Activated CD8-positive, alpha-beta memory T cell treated with anti-CD3 and anti-CD28 coated beads for 1 hour (primary cell): ENCODE data around the gene SUMF1.
"Not testable (repeated sequence)": the region's sequence is repeated elsewhere in the genome, so short reads cannot be mapped to it uniquely, and the experiment has no call there.

Source experiments
- DNase-seq, 2 donors: peaks; one replicate each; pipeline ENCODE4 v3.0.0-alpha.2; 2020; ENCODE audit warnings: low read depth in 1 of 2; ENCODE audit errors: extremely low read depth in 1 of 2

SUMF1 gene

GRCh38 chr3:4462369-4463040 is 4.6 kb downstream of the SUMF1 start:
- no peak for DNase-seq

- no peak for DNase-seq
These were observed 5.5 kb downstream of the SUMF1 start for GRCh38 chr3:4461468-4462090.

GRCh38 chr3:4460334-4460733 is 6.7 kb downstream of the SUMF1 start:
- DNase-seq: no peak

GRCh38 chr3:4458961-4459360 is 8.1 kb downstream of the SUMF1 start:
- no peak for DNase-seq

GRCh38 chr3:4456780-4457179 is 10.3 kb downstream of the SUMF1 start:
- not testable (repeated sequence) for DNase-seq

GRCh38 chr3:4454142-4454541 is 12.9 kb downstream of the SUMF1 start:
- no peak for DNase-seq

- no peak for DNase-seq
These were observed 17.8 kb downstream of the SUMF1 start for GRCh38 chr3:4449043-4449805.

GRCh38 chr3:4448187-4448586 is 18.9 kb downstream of the SUMF1 start:
- no peak for DNase-seq

GRCh38 chr3:4447295-4447999 is 19.6 kb downstream of the SUMF1 start:
- DNase-seq: no peak

- no peak for DNase-seq
These were observed 26.1 kb downstream of the SUMF1 start for GRCh38 chr3:4440951-4441350.

- DNase-seq: no peak
These were observed 28.8 kb downstream of the SUMF1 start for GRCh38 chr3:4438296-4438695.

GRCh38 chr3:4432259-4432658 is 34.8 kb downstream of the SUMF1 start:
- DNase-seq: no peak

- DNase-seq: no peak
These were observed 37.3 kb downstream of the SUMF1 start for GRCh38 chr3:4429648-4430350.

- DNase-seq: no peak
These were observed 40.2 kb downstream of the SUMF1 start for GRCh38 chr3:4426782-4427344.

GRCh38 chr3:4426261-4426781 is 40.7 kb downstream of the SUMF1 start:
- no peak for DNase-seq

GRCh38 chr3:4425707-4426106 is 41.4 kb downstream of the SUMF1 start:
- DNase-seq: no peak

GRCh38 chr3:4425055-4425454 is 42.0 kb downstream of the SUMF1 start:
- no peak for DNase-seq

GRCh38 chr3:4421121-4421520 is 45.9 kb downstream of the SUMF1 start:
- no peak for DNase-seq

- no peak for DNase-seq
These were observed 47.1 kb downstream of the SUMF1 start for GRCh38 chr3:4419920-4420319.

- no peak for DNase-seq
These were observed 47.7 kb downstream of the SUMF1 start for GRCh38 chr3:4419386-4419785.
